ENCODE data around the gene PLG.
"Not testable (repeated sequence)": the region's sequence is repeated elsewhere in the genome, so short reads cannot be mapped to it uniquely, and the experiment has no call there.

The PLG gene

DNA sequence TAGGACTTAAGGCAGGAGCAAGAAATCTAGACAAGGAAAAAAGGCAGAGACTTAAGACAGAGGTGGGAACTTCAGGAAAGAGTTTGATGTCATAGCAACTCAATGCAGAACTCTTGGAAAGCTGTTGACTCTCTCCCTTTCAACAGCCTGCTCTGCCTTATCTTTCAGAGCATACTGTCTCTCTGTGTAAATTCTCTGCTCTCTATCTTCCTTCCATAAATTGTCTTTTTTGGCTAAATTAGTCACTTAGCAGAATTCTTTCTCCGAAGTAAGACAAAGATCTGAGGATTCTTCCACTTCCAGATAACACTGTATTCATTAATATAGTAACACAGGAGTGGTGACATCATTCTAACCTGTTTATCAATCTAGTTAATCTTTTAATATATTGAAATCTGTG lies 80.2 kb downstream of the PLG start:
- no peak overlapping the region for H3K27ac ChIP-seq (replicated peaks; ENCODE audit: low read length)
- no peak overlapping the region for H3K18ac ChIP-seq (ENCODE audit: low read length)
- no peak overlapping the region for H2AK5ac ChIP-seq (ENCODE audit: low read depth, low read length)
- no CpG with 5 or more reads among the region's 1 CpG for WGBS, 2 donors (ENCODE audit: extremely low coverage in 2 of 2, insufficient read length in 2 of 2, insufficient replicate concordance in 1 of 2)
- no peaks in the 10 kb centered on the region for H3K4me1 ChIP-seq (ENCODE audit: control insufficient read depth in 2 of 2, insufficient read depth in 1 of 2, low read depth in 1 of 2, low read length in 2 of 2)
- H3K9me3 ChIP-seq (replicated peaks in 1 of 2; ENCODE audit: control insufficient read depth in 2 of 2, insufficient read depth in 1 of 2, low read depth in 1 of 2, low read length in 2 of 2): no peaks in the 10 kb centered on the region
- no peak overlapping the region for H2BK120ac ChIP-seq (ENCODE audit: low read depth, low read length)
- no peak overlapping the region for H2BK12ac ChIP-seq (ENCODE audit: low read length)
- no peak overlapping the region for H3K23ac ChIP-seq (ENCODE audit: low read depth, low read length, poor library complexity)
- H2AFZ ChIP-seq (ENCODE audit: low read length): no peak overlapping the region
- no peak overlapping the region for H3K4ac ChIP-seq (ENCODE audit: low read length)
- H4K91ac ChIP-seq (ENCODE audit: low read depth, low read length, poor library complexity): no peak overlapping the region
- no peak overlapping the region for H3K4me3 ChIP-seq (ENCODE audit: low read length in 2 of 2)
- no peak overlapping the region for H4K8ac ChIP-seq (ENCODE audit: low read depth, low read length)
- H3K9ac ChIP-seq (ENCODE audit: low read depth, low read length, poor library complexity): no peak overlapping the region
- H2BK5ac ChIP-seq (ENCODE audit: low read length): no peak overlapping the region
- no peaks in the 10 kb centered on the region for H3K36me3 ChIP-seq (replicated peaks in 1 of 2; ENCODE audit: control insufficient read depth in 2 of 2, insufficient read depth in 2 of 2, low read length in 2 of 2)
- H2BK15ac ChIP-seq (ENCODE audit: low read length): no peak overlapping the region
- no peaks in the 10 kb centered on the region for H3K27me3 ChIP-seq (ENCODE audit: control insufficient read depth in 3 of 3, insufficient read depth in 3 of 3, low read depth in 1 of 3, low read length in 3 of 3)
- H3K79me1 ChIP-seq (ENCODE audit: low read depth, low read length): no peaks in the 10 kb centered on the region
- no peak overlapping the region for H3K14ac ChIP-seq (ENCODE audit: low read length)
- DNase-seq (ENCODE audit: low spot score): no peak
- H3K4me2 ChIP-seq (ENCODE audit: insufficient read depth, low read length, poor library complexity, severe bottlenecking): no peak overlapping the region

DNA sequence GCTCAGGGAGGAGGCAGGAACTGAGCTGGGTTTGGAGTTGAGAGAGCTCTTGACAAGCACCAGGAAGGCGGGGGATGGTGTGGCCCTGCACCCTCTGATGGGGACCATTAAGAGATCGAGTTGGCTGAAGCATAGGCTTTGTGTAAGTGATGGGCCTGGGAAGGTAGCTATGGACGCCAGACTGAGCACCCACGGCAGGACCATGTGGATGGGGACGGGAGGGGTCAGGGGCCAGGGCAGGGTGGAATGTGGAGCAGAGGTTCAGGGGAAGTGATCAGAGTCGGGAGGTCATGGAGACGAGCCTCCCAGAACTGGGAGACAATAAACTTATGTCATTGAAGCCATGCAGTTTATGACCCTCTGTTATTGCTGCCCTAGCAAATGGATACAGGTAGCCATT lies 81.7 kb downstream of the PLG start:
- no peaks in the 10 kb centered on the region for H3K79me1 ChIP-seq (ENCODE audit: low read depth, low read length)

DNA sequence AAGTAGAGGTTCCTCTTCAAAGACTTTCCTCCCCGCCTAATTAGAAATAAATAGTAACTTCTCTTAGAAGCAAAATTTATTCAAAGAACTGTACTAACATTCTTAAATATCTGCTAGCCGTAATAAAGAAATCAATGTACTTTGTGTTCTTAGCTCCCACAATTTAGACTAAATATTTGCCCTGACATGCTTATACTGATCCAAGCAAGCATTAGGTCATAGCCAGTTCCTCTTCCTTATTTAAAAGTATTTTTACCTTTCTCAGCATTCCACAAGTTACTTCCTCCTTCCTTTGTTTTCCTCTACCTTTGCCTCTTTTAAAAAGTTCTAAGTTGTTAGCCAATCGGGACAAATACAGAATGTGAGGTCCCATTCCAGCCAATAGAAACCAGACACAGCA lies 86.1 kb downstream of the PLG start:
- DNase-seq (ENCODE audit: low spot score); H3K4ac ChIP-seq (ENCODE audit: low read length); H3K27ac ChIP-seq (replicated peaks; ENCODE audit: low read length); H2AK5ac ChIP-seq (ENCODE audit: low read depth, low read length); H2AFZ ChIP-seq (ENCODE audit: low read length); H3K4me3 ChIP-seq (ENCODE audit: low read length in 2 of 2); H3K27me3 ChIP-seq (ENCODE audit: control insufficient read depth in 3 of 3, insufficient read depth in 3 of 3, low read depth in 1 of 3, low read length in 3 of 3); H2BK15ac ChIP-seq (ENCODE audit: low read length); H2BK12ac ChIP-seq (ENCODE audit: low read length); H3K18ac ChIP-seq (ENCODE audit: low read length); H3K4me1 ChIP-seq (ENCODE audit: control insufficient read depth in 2 of 2, insufficient read depth in 1 of 2, low read depth in 1 of 2, low read length in 2 of 2); H3K9ac ChIP-seq (ENCODE audit: low read depth, low read length, poor library complexity); H3K9me3 ChIP-seq (replicated peaks in 1 of 2; ENCODE audit: control insufficient read depth in 2 of 2, insufficient read depth in 1 of 2, low read depth in 1 of 2, low read length in 2 of 2); H4K91ac ChIP-seq (ENCODE audit: low read depth, low read length, poor library complexity); H2BK5ac ChIP-seq (ENCODE audit: low read length); H4K8ac ChIP-seq (ENCODE audit: low read depth, low read length); H3K14ac ChIP-seq (ENCODE audit: low read length); H3K79me1 ChIP-seq (ENCODE audit: low read depth, low read length); H2BK120ac ChIP-seq (ENCODE audit: low read depth, low read length); H3K23ac ChIP-seq (ENCODE audit: low read depth, low read length, poor library complexity); H3K4me2 ChIP-seq (ENCODE audit: insufficient read depth, low read length, poor library complexity, severe bottlenecking); H3K36me3 ChIP-seq (replicated peaks in 1 of 2; ENCODE audit: control insufficient read depth in 2 of 2, insufficient read depth in 2 of 2, low read length in 2 of 2): not testable (repeated sequence)
- no CpG with 5 or more reads among the region's 3 CpGs for WGBS, 2 donors (ENCODE audit: extremely low coverage in 2 of 2, insufficient read length in 2 of 2, insufficient replicate concordance in 1 of 2)

More for the DNA sequence above, 81.7 kb downstream of the PLG start:
- Histone ChIP-seq H3K14ac (ENCODE audit: low read length) (peak overlapping the region; percentile 56), H3K36me3 (replicated peaks in 1 of 2; ENCODE audit: control insufficient read depth in 2 of 2, insufficient read depth in 2 of 2, low read length in 2 of 2) (no peaks in the 10 kb centered on the region), H2AK5ac (ENCODE audit: low read depth, low read length) (no peak overlapping the region), H4K8ac (ENCODE audit: low read depth, low read length) (no peak overlapping the region), H4K91ac (ENCODE audit: low read depth, low read length, poor library complexity) (no peak overlapping the region), H3K27me3 (ENCODE audit: control insufficient read depth in 3 of 3, insufficient read depth in 3 of 3, low read depth in 1 of 3, low read length in 3 of 3) (no peaks in the 10 kb centered on the region), H3K9me3 (replicated peaks in 1 of 2; ENCODE audit: control insufficient read depth in 2 of 2, insufficient read depth in 1 of 2, low read depth in 1 of 2, low read length in 2 of 2) (no peaks in the 10 kb centered on the region), H3K18ac (ENCODE audit: low read length) (no peak overlapping the region), H2BK120ac (ENCODE audit: low read depth, low read length) (no peak overlapping the region), H3K9ac (ENCODE audit: low read depth, low read length, poor library complexity) (no peak overlapping the region), H3K27ac (replicated peaks; ENCODE audit: low read length) (no peak overlapping the region), H3K4me3 (ENCODE audit: low read length in 2 of 2) (no peak overlapping the region), H2BK15ac (ENCODE audit: low read length) (no peak overlapping the region), H3K23ac (ENCODE audit: low read depth, low read length, poor library complexity) (no peak overlapping the region), H3K4ac (ENCODE audit: low read length) (no peak overlapping the region), H2BK12ac (ENCODE audit: low read length) (no peak overlapping the region), H3K4me2 (ENCODE audit: insufficient read depth, low read length, poor library complexity, severe bottlenecking) (no peak overlapping the region), H3K4me1 (ENCODE audit: control insufficient read depth in 2 of 2, insufficient read depth in 1 of 2, low read depth in 1 of 2, low read length in 2 of 2) (no peaks in the 10 kb centered on the region), H2AFZ (ENCODE audit: low read length) (no peak overlapping the region), H2BK5ac (ENCODE audit: low read length) (no peak overlapping the region)
- no peak for DNase-seq (ENCODE audit: low spot score)
- WGBS, 2 donors (ENCODE audit: extremely low coverage in 2 of 2, insufficient read length in 2 of 2, insufficient replicate concordance in 1 of 2): no CpG with 5 or more reads among the region's 7 CpGs

- no peak overlapping the region for H2BK5ac ChIP-seq (ENCODE audit: low read length)
- H3K4ac ChIP-seq (ENCODE audit: low read length): no peak overlapping the region
- no peak overlapping the region for H2BK120ac ChIP-seq (ENCODE audit: low read depth, low read length)
- H2BK12ac ChIP-seq (ENCODE audit: low read length): no peak overlapping the region
- no peak overlapping the region for H3K27ac ChIP-seq (replicated peaks; ENCODE audit: low read length)
- H3K9me3 ChIP-seq (replicated peaks in 1 of 2; ENCODE audit: control insufficient read depth in 2 of 2, insufficient read depth in 1 of 2, low read depth in 1 of 2, low read length in 2 of 2): no peaks in the 10 kb centered on the region
- DNase-seq (ENCODE audit: low spot score): no peak
- H2BK15ac ChIP-seq (ENCODE audit: low read length): no peak overlapping the region
- no CpG with 5 or more reads among the region's 4 CpGs for WGBS, 2 donors (ENCODE audit: extremely low coverage in 2 of 2, insufficient read length in 2 of 2, insufficient replicate concordance in 1 of 2)
- H3K23ac ChIP-seq (ENCODE audit: low read depth, low read length, poor library complexity): no peak overlapping the region
- H2AFZ ChIP-seq (ENCODE audit: low read length): no peak overlapping the region
- H3K4me3 ChIP-seq (ENCODE audit: low read length in 2 of 2): no peak overlapping the region
- no peak overlapping the region for H3K14ac ChIP-seq (ENCODE audit: low read length)
- H3K79me1 ChIP-seq (ENCODE audit: low read depth, low read length): no peaks in the 10 kb centered on the region
- no peak overlapping the region for H4K91ac ChIP-seq (ENCODE audit: low read depth, low read length, poor library complexity)
- no peak overlapping the region for H3K9ac ChIP-seq (ENCODE audit: low read depth, low read length, poor library complexity)
- H4K8ac ChIP-seq (ENCODE audit: low read depth, low read length): no peak overlapping the region
- no peak overlapping the region for H3K18ac ChIP-seq (ENCODE audit: low read length)
- no peak overlapping the region for H3K4me2 ChIP-seq (ENCODE audit: insufficient read depth, low read length, poor library complexity, severe bottlenecking)
- no peak overlapping the region for H2AK5ac ChIP-seq (ENCODE audit: low read depth, low read length)
- no peaks in the 10 kb centered on the region for H3K27me3 ChIP-seq (ENCODE audit: control insufficient read depth in 3 of 3, insufficient read depth in 3 of 3, low read depth in 1 of 3, low read length in 3 of 3)
- H3K36me3 ChIP-seq (replicated peaks in 1 of 2; ENCODE audit: control insufficient read depth in 2 of 2, insufficient read depth in 2 of 2, low read length in 2 of 2): no peaks in the 10 kb centered on the region
- no peaks in the 10 kb centered on the region for H3K4me1 ChIP-seq (ENCODE audit: control insufficient read depth in 2 of 2, insufficient read depth in 1 of 2, low read depth in 1 of 2, low read length in 2 of 2)
Observed at GRCh38 chr6:160788806-160789205, 86.8 kb downstream of the PLG start.

Measured in neuronal stem cell (in vitro differentiated cells).